HepG2 (cell line): ENCODE results near the gene ZNRF3. TPM values are rescaled to one million over a fixed set of nuclear protein-coding genes. Genes with fewer than 3 reads are reported as not detected.
A peak's percentile ranks its signal among the peaks of the same experiment; 100 is the strongest.

Experiments used
- ESRRA ChIP-seq: sonication (generic); formaldehyde crosslinking; IDR thresholded peaks from 2 replicates; pipeline ENCODE4 v1.5.1; 2020; ENCODE audit warnings: mild to moderate bottlenecking, low read depth, missing genetic modification reagents
- FOXJ3 ChIP-seq: sonication (generic); formaldehyde crosslinking; IDR thresholded peaks from 2 replicates; pipeline ENCODE4 v1.4.0; 2020; ENCODE audit warnings: missing genetic modification reagents, mild to moderate bottlenecking, borderline replicate concordance
- GPBP1L1 ChIP-seq: sonication (generic); formaldehyde crosslinking; IDR thresholded peaks from 2 replicates; pipeline ENCODE4 v1.5.0; 2020; ENCODE audit warnings: mild to moderate bottlenecking, missing genetic modification reagents
- MAFK ChIP-seq, 2 experiments: IDR thresholded peaks in 1 of 2; conservative IDR thresholded peaks in 1 of 2; 2 replicates each; pipeline ENCODE4 v1.6.1; 2011; ENCODE audit warnings: improper control_type of control experiment in 2 of 2, low read length in 2 of 2
- NFAT5 ChIP-seq: sonication (generic); formaldehyde crosslinking; IDR thresholded peaks from 2 replicates; pipeline ENCODE4 v1.4.0; 2020; ENCODE audit warnings: missing genetic modification reagents
- RBM22 ChIP-seq: fragments of 200-400 bp; formaldehyde crosslinking; optimal IDR thresholded peaks from 2 replicates; pipeline ENCODE3; 2017; ENCODE audit warnings: mild to moderate bottlenecking, low read length, moderate library complexity
- ZBTB4 ChIP-seq: sonication (generic); formaldehyde crosslinking; IDR thresholded peaks from 2 replicates; pipeline ENCODE4 v1.4.0; 2020; ENCODE audit warnings: missing genetic modification reagents, mild to moderate bottlenecking, borderline replicate concordance
- ZNF263 ChIP-seq: sonication (generic); formaldehyde crosslinking; IDR thresholded peaks from 2 replicates; pipeline ENCODE4 v1.4.0; 2020; ENCODE audit warnings: missing genetic modification reagents
- ZNF282 ChIP-seq: fragments of 450-650 bp; IDR thresholded peaks from 2 replicates; pipeline ENCODE4 v1.6.1; 2018; ENCODE audit not compliant: partially characterized antibody
- ZNF644 ChIP-seq: IDR thresholded peaks from 2 replicates; pipeline ENCODE4 v1.6.1; 2016; ENCODE audit warnings: low read depth
- polyA plus RNA-seq, 8 experiments: library from polyadenylated mRNA; depleted of rRNA in 3 of 8; stranded (reverse) in 7 of 8; unstranded in 1 of 8; fragments of >200 nt; fragmentation: Illumina TruSeq in 4 of 8; extraction: Trizol in 4 of 8; gene quantifications; 2 replicates each; pipeline versions ENCODE4 v1.2.1 to v1.2.3, GENCODE V29; 2011 to 2016; ENCODE audit warnings: low read depth in 4 of 8, missing spikeins in 1 of 8, mixed read lengths in 1 of 8; ENCODE audit not compliant: insufficient read depth in 1 of 8
- total RNA-seq, 5 experiments: library from RNA; depleted of rRNA; stranded (reverse); fragments of >200 nt; fragmentation: Illumina TruSeq; extraction: Trizol; gene quantifications; 2 replicates each; pipeline ENCODE4 v1.2.3, GENCODE V29; 2016; ENCODE audit warnings: low read depth in 1 of 5

ZNRF3 gene
- total and polyA plus RNA-seq, 2 of the 13 experiments (the other 11 are each of a cell fraction or from before 2014, with no cell fraction given) = 20.3 to 36.7 TPM

GRCh38 chr22:28951530-28951929, 68.2 kb downstream of the ZNRF3 start (continued):
- TF ChIP-seq ESRRA = 0 out of 2 replicates have a peak, but pooled peaks have one; percentile 27
- TF ChIP-seq GPBP1L1 (CRISPR knock-in tag) = no peak
- TF ChIP-seq NFAT5 (CRISPR knock-in tag) = no peak
- peak; percentile 55; the same call in 1 of the 2 replicates for TF ChIP-seq ZNF263
- no peak for TF ChIP-seq ZNF644
- peak; percentile 92 for TF ChIP-seq RBM22
- TF ChIP-seq ZNF282 = no peak
- TF ChIP-seq ZBTB4 (CRISPR knock-in tag) = 0 out of 2 replicates have a peak, but pooled peaks have one; percentile 20
- no peak for TF ChIP-seq MAFK (conservative IDR thresholded peaks at IDR 0.05 in 1 of 2, IDR thresholded peaks at IDR 0.05 in 1 of 2; ENCODE audit: low read length in 2 of 2)
- TF ChIP-seq FOXJ3 = no peak
